Fibroblast of pulmonary artery (primary cell): ENCODE results near the gene FHOD3.

ENCODE experiments used
- DNase-seq: peaks from one replicate; pipeline ENCODE4 v3.0.0-alpha.2; 2010; ENCODE audit warnings: low read depth
- H3K4me3 ChIP-seq: replicated peaks from 2 replicates; pipeline ENCODE4 v1.5.1; 2011; ENCODE audit warnings: low read depth, mild to moderate bottlenecking, control low read depth, low read length, moderate library complexity
- CTCF ChIP-seq: IDR thresholded peaks from 2 replicates; pipeline ENCODE4 v1.5.1; 2011; ENCODE audit warnings: mild to moderate bottlenecking, control low read depth, low read length, inconsistent platforms; ENCODE audit errors: missing control alignments

FHOD3 gene

DNA sequence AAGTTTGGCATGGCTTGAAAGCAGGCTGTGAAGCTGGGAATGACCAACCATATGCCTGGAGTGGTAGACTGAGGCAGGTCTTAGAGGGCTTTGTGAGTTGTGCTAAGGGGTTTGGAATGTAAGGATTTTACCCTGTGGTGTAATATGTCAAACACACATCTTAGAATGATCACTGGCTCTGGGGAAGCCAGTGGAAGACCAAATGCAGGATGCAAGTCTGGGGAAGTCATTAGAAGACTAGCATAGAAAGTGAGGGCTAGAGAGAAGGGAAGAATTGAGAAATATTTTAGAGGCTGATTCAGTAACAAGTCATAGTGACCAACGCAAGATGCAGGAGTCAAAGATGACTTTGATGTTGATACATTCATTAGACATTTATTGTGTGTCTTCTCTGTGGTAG is 3.5 kb upstream of the FHOD3 start:
- no peak for DNase-seq
- no peak for TF ChIP-seq CTCF
- no peak overlapping the region for H3K4me3 ChIP-seq

DNA sequence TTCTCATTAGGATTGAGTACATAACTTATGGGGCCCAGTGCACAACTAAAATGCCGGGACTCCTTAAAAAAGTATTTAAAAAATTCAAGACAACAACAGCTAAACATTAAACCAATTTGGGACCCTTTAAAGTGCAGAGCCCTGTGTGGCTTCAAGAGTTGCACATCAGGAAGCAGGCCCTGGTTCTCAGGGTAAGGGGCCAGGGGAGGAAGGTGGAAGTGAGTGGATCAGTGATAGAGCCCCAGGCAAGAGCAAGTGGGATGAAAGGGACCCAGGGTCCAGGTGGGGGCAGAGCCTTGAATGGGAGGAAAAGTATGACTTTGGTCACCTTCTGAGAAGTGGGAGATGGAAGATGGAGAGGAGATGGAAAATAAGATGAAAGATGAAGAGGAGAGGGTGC is 2.3 kb upstream of the FHOD3 start:
- no peak for TF ChIP-seq CTCF
- H3K4me3 ChIP-seq = no peak overlapping the region
- no peak for DNase-seq

- peak overlapping the region; percentile 65 for H3K4me3 ChIP-seq
- TF ChIP-seq CTCF = no peak
- DNase-seq = no peak
These were observed 1.6 kb upstream of the FHOD3 start for GRCh38 chr18:36295880-36296301.

- peak; percentile 58 for TF ChIP-seq CTCF
- H3K4me3 ChIP-seq = peak overlapping the region; percentile 65
- DNase-seq = peak; percentile 87
These were observed 680 bp upstream of the FHOD3 start for GRCh38 chr18:36296650-36297416.

DNA sequence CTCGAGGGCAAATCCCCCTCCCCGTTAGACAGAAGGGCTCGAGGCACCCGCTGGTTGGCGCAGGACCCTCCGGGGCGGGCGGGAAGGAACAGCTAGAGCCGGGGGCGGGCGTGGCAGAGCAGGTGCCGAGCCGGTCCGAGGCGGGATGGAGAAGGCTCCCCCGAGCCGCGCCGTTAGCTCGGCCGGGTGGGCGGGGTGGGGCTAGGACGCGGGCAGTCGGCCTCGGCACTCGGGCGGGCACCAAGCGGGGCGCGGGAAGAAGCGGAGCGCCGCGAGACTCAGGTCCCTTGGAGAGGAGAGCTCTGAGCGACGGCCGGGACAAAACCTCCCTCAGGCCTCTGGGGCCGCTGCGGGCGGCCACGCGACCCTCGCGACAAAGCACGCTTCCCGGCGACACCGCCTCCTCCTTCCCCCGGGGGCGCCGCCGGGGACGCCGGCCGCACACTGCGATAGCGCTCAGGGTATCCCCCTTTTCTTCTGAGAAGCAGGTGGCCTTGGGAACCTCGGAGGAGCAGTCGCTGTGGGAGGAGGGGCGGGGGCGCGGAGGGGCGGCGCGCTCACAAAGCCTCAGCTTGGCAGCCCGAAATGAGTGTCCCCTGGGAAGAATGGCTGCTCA is 721 bp downstream of the FHOD3 start:
- no peak for DNase-seq
- peak overlapping the region; percentile 65 for H3K4me3 ChIP-seq
- no peak for TF ChIP-seq CTCF

GRCh38 chr18:36299015-36299414 is 1.5 kb downstream of the FHOD3 start:
- DNase-seq = no peak
- TF ChIP-seq CTCF = no peak
- peak overlapping the region; percentile 65 for H3K4me3 ChIP-seq

- TF ChIP-seq CTCF = no peak
- DNase-seq = no peak
- no peak overlapping the region for H3K4me3 ChIP-seq
These were observed 2.7 kb downstream of the FHOD3 start for GRCh38 chr18:36300211-36300610.
